Activated CD4-positive, alpha-beta T cell treated with anti-CD3 and anti-CD28 coated beads for 48 hours (primary cell): Measurements from ENCODE around the gene VSIG2.

Source experiments
- DNase-seq: peaks from one replicate; pipeline ENCODE4 v3.0.0-alpha.2; 2020

The VSIG2 gene

GRCh38 chr11:124748100-124748418, 4.0 kb downstream of the VSIG2 start:
- DNase-seq, result no peak

- no peak for DNase-seq
These were observed 4.5 kb downstream of the VSIG2 start for GRCh38 chr11:124747406-124748099.

- DNase-seq, result peak; percentile 84
These were observed 5.3 kb downstream of the VSIG2 start for GRCh38 chr11:124746621-124747243.

GRCh38 chr11:124745835-124746620, 6.0 kb downstream of the VSIG2 start:
- peak; percentile 64 for DNase-seq

- no peak for DNase-seq
These were observed 6.7 kb downstream of the VSIG2 start for GRCh38 chr11:124745270-124745834.

- DNase-seq, result no peak
These were observed 9.0 kb downstream of the VSIG2 start for GRCh38 chr11:124743050-124743449.

- no peak for DNase-seq
These were observed 9.5 kb downstream of the VSIG2 start for GRCh38 chr11:124742555-124742954.

GRCh38 chr11:124740277-124740882, 11.7 kb downstream of the VSIG2 start:
- peak; percentile 80 for DNase-seq

GRCh38 chr11:124739479-124740276, 12.4 kb downstream of the VSIG2 start, which contains the start of gene NRGN:
Gene NRGN (plus strand): TSS chr11:124739942. CDS start chr11:124740085, 143 bp downstream.
- peak; percentile 92 for DNase-seq

GRCh38 chr11:124738713-124739478, 13.2 kb downstream of the VSIG2 start:
- no peak for DNase-seq

GRCh38 chr11:124737638-124738305, 14.3 kb downstream of the VSIG2 start:
- no peak for DNase-seq

GRCh38 chr11:124736736-124737135, 15.3 kb downstream of the VSIG2 start:
- no peak for DNase-seq

- DNase-seq, result no peak
These were observed 19.8 kb downstream of the VSIG2 start for GRCh38 chr11:124732230-124732629.

- DNase-seq, result no peak
These were observed 22.5 kb downstream of the VSIG2 start for GRCh38 chr11:124729571-124729970.

GRCh38 chr11:124728134-124728533, 23.9 kb downstream of the VSIG2 start:
- no peak for DNase-seq

- no peak for DNase-seq
These were observed 24.6 kb downstream of the VSIG2 start for GRCh38 chr11:124727474-124727873.

GRCh38 chr11:124725719-124726105, 26.3 kb downstream of the VSIG2 start:
- no peak for DNase-seq

- DNase-seq, result no peak
These were observed 26.9 kb downstream of the VSIG2 start for GRCh38 chr11:124724979-124725718.

- DNase-seq, result no peak
These were observed 29.9 kb downstream of the VSIG2 start for GRCh38 chr11:124722176-124722575.

- no peak for DNase-seq
These were observed 32.5 kb downstream of the VSIG2 start for GRCh38 chr11:124719534-124719933.
